HepG2 (cell line): ENCODE data around the gene AP4S1. TPM values are rescaled to one million over a fixed set of nuclear protein-coding genes. Genes with fewer than 3 reads are reported as not detected.

Source experiments
- BCL6 ChIP-seq: IDR thresholded peaks from 2 replicates; pipeline ENCODE4 v1.6.1; 2016; ENCODE audit warnings: missing genetic modification reagents, missing compliant biosample characterization
- CTCF ChIP-seq: sonication (generic); formaldehyde crosslinking; IDR thresholded peaks from 2 replicates; pipeline ENCODE4 v1.5.0; 2020; ENCODE audit warnings: mild to moderate bottlenecking, missing genetic modification reagents, moderate library complexity
- DR1 ChIP-seq: sonication (generic); formaldehyde crosslinking; IDR thresholded peaks from 2 replicates; pipeline ENCODE4 v1.8.0; 2021; ENCODE audit warnings: mild to moderate bottlenecking, missing genetic modification reagents, inconsistent platforms
- ELF1 ChIP-seq: sonication (generic); formaldehyde crosslinking; IDR thresholded peaks from 2 replicates; pipeline ENCODE4 v1.4.0; 2020; ENCODE audit warnings: missing genetic modification reagents
- ELF3 ChIP-seq: IDR thresholded peaks from 2 replicates; pipeline ENCODE4 v1.6.1; 2016; ENCODE audit warnings: missing genetic modification reagents, missing compliant biosample characterization
- EP300 ChIP-seq, 3 experiments: sonication (generic) in 1 of 3; formaldehyde crosslinking in 1 of 3; IDR thresholded peaks; 2 replicates each; pipeline versions ENCODE4 v1.5.1 to v1.6.1; 2011 to 2020; ENCODE audit warnings: low read depth in 2 of 3, low read length in 2 of 3, borderline replicate concordance in 1 of 3, improper control_type of control experiment in 1 of 3, mild to moderate bottlenecking in 1 of 3, missing genetic modification reagents in 1 of 3, moderate library complexity in 1 of 3
- ERF ChIP-seq: IDR thresholded peaks from 2 replicates; pipeline ENCODE4 v1.6.1; 2018; ENCODE audit warnings: missing biosample characterization, missing genetic modification reagents
- FOXJ3 ChIP-seq: sonication (generic); formaldehyde crosslinking; IDR thresholded peaks from 2 replicates; pipeline ENCODE4 v1.4.0; 2020; ENCODE audit warnings: missing genetic modification reagents, mild to moderate bottlenecking, borderline replicate concordance
- FOXP1 ChIP-seq, 2 experiments: fragments of 450-650 bp in 1 of 2; IDR thresholded peaks; 2 replicates each; pipeline ENCODE4 v1.6.1; 2017 to 2018; ENCODE audit warnings: antibody characterized with exemption in 1 of 2
- HNF4A ChIP-seq: sonication (generic); formaldehyde crosslinking; IDR thresholded peaks from 2 replicates; pipeline ENCODE4 v1.4.0; 2020; ENCODE audit warnings: missing genetic modification reagents
- IRF2 ChIP-seq: IDR thresholded peaks from 2 replicates; pipeline ENCODE4 v1.6.1; 2018; ENCODE audit warnings: missing genetic modification reagents, missing compliant biosample characterization
- KAT8 ChIP-seq: IDR thresholded peaks from 2 replicates; pipeline ENCODE4 v1.6.1; 2016; ENCODE audit warnings: missing genetic modification reagents, missing compliant biosample characterization
- MED1 ChIP-seq: sonication (generic); formaldehyde crosslinking; IDR thresholded peaks from 2 replicates; pipeline ENCODE4 v1.4.0; 2020; ENCODE audit warnings: missing genetic modification reagents
- MEF2D ChIP-seq: sonication (generic); formaldehyde crosslinking; IDR thresholded peaks from 2 replicates; pipeline ENCODE4 v1.5.1; 2020; ENCODE audit warnings: mild to moderate bottlenecking, missing genetic modification reagents
- MXD4 ChIP-seq: IDR thresholded peaks from 2 replicates; pipeline ENCODE4 v1.6.1; 2016; ENCODE audit warnings: mild to moderate bottlenecking, missing biosample characterization, missing genetic modification reagents
- PHF5A ChIP-seq: IDR thresholded peaks from one replicate; pipeline ENCODE4 v1.6.1; 2018; ENCODE audit warnings: low read depth, missing genetic modification reagents; ENCODE audit not compliant: unreplicated experiment
- SIN3A ChIP-seq: IDR thresholded peaks from 2 replicates; pipeline ENCODE4 v1.6.1; 2011; ENCODE audit warnings: low read depth, mild to moderate bottlenecking, control low read depth, low read length, borderline replicate concordance
- TBX3 ChIP-seq: fragments of 450-650 bp; IDR thresholded peaks from 2 replicates; pipeline ENCODE4 v1.6.1; 2017; ENCODE audit warnings: antibody characterized with exemption, mild to moderate bottlenecking, inconsistent platforms, borderline replicate concordance
- U2AF2 ChIP-seq: fragments of 200-400 bp; formaldehyde crosslinking; IDR thresholded peaks from 2 replicates; pipeline ENCODE4 v1.6.1; 2017; ENCODE audit warnings: low read depth, mild to moderate bottlenecking, low read length
- ZBTB25 ChIP-seq: IDR thresholded peaks from 2 replicates; pipeline ENCODE4 v1.6.1; 2018; ENCODE audit warnings: missing genetic modification reagents
- ZHX1 ChIP-seq: sonication (generic); formaldehyde crosslinking; IDR thresholded peaks from 2 replicates; pipeline ENCODE4 v1.8.1; 2022; ENCODE audit warnings: low read depth, mild to moderate bottlenecking, missing genetic modification reagents
- ZNF264 ChIP-seq: sonication (generic); formaldehyde crosslinking; IDR thresholded peaks from 2 replicates; pipeline ENCODE4 v1.4.0; 2020; ENCODE audit warnings: missing genetic modification reagents
- ZNF784 ChIP-seq: sonication (generic); formaldehyde crosslinking; IDR thresholded peaks from 2 replicates; pipeline ENCODE4 v1.5.1; 2020; ENCODE audit warnings: missing genetic modification reagents, mild to moderate bottlenecking, borderline replicate concordance
- ZSCAN20 ChIP-seq: sonication (generic); formaldehyde crosslinking; IDR thresholded peaks from 2 replicates; pipeline ENCODE4 v1.4.0; 2020; ENCODE audit warnings: missing genetic modification reagents, mild to moderate bottlenecking, borderline replicate concordance
- ZSCAN21 ChIP-seq: sonication (generic); formaldehyde crosslinking; IDR thresholded peaks from 2 replicates; pipeline ENCODE4 v1.8.0; 2022; ENCODE audit warnings: mild to moderate bottlenecking, missing genetic modification reagents, moderate library complexity, borderline replicate concordance
- polyA plus RNA-seq, 8 experiments: library from polyadenylated mRNA; depleted of rRNA in 3 of 8; stranded (reverse) in 7 of 8; unstranded in 1 of 8; fragments of >200 nt; fragmentation: Illumina TruSeq in 4 of 8; extraction: Trizol in 4 of 8; gene quantifications; 2 replicates each; pipeline versions ENCODE4 v1.2.1 to v1.2.3, GENCODE V29; 2011 to 2016; ENCODE audit warnings: low read depth in 4 of 8, missing spikeins in 1 of 8, mixed read lengths in 1 of 8; ENCODE audit not compliant: insufficient read depth in 1 of 8
- total RNA-seq, 5 experiments: library from RNA; depleted of rRNA; stranded (reverse); fragments of >200 nt; fragmentation: Illumina TruSeq; extraction: Trizol; gene quantifications; 2 replicates each; pipeline ENCODE4 v1.2.3, GENCODE V29; 2016; ENCODE audit warnings: low read depth in 1 of 5

Gene AP4S1
- total and polyA plus RNA-seq, 2 of the 13 experiments (the other 11 are each of a cell fraction or from before 2014, with no cell fraction given), result 3.9 to 21.1 TPM

- TF ChIP-seq IRF2 (CRISPR knock-in tag), result peak; percentile 67; the same call in 1 of the 2 replicates
- no peak for TF ChIP-seq EP300 (IDR thresholded peaks at IDR 0.05; ENCODE audit: low read depth in 2 of 2, low read length in 2 of 2)
- peak; percentile 16; the same call in 1 of the 2 replicates for TF ChIP-seq EP300 (CRISPR knock-in tag; IDR thresholded peaks at IDR 0.05; ENCODE audit: borderline replicate concordance)
- 0 out of 2 replicates have a peak, but pooled peaks have one; percentile 38 for TF ChIP-seq ELF3 (CRISPR knock-in tag)
- peak; percentile 53; the same call in 1 of the 2 replicates for TF ChIP-seq ERF (CRISPR knock-in tag)
- TF ChIP-seq ZBTB25 (CRISPR knock-in tag), result peak; percentile 19; the same call in 1 of the 2 replicates
- TF ChIP-seq ELF1, result 0 out of 2 replicates have a peak, but pooled peaks have one; percentile 24
- TF ChIP-seq MED1, result peak; percentile 65
- peak; percentile 19; the same call in 1 of the 2 replicates for TF ChIP-seq MXD4
- 0 out of 2 replicates have a peak, but pooled peaks have one; percentile 12 for TF ChIP-seq MEF2D (CRISPR knock-in tag)
- peak; percentile 75; the same call in 1 of the 2 replicates for TF ChIP-seq FOXP1 (IDR thresholded peaks at IDR 0.05)
- TF ChIP-seq FOXP1 (CRISPR knock-in tag; IDR thresholded peaks at IDR 0.05), result peak; percentile 93
- TF ChIP-seq ZNF264 (CRISPR knock-in tag), result 0 out of 2 replicates have a peak, but pooled peaks have one; percentile 49
- no peak for TF ChIP-seq DR1 (CRISPR knock-in tag)
- peak; percentile 46 for TF ChIP-seq PHF5A (CRISPR knock-in tag)
- TF ChIP-seq U2AF2, result no peak
- no peak for TF ChIP-seq CTCF (CRISPR knock-in tag)
- TF ChIP-seq ZHX1 (CRISPR knock-in tag), result 0 out of 2 replicates have a peak, but pooled peaks have one; percentile 39
- peak; percentile 61; the same call in 1 of the 2 replicates for TF ChIP-seq TBX3
- TF ChIP-seq KAT8 (CRISPR knock-in tag), result no peak; the same call in 1 of the 2 replicates
- TF ChIP-seq ZSCAN21 (CRISPR knock-in tag), result no peak
- TF ChIP-seq SIN3A, result no peak
- 0 out of 2 replicates have a peak, but pooled peaks have one; percentile 62 for TF ChIP-seq ZSCAN20 (CRISPR knock-in tag)
- no peak for TF ChIP-seq ZNF784 (CRISPR knock-in tag)
- TF ChIP-seq FOXJ3 (CRISPR knock-in tag), result peak; percentile 82
- TF ChIP-seq BCL6 (CRISPR knock-in tag), result peak; percentile 41
- TF ChIP-seq HNF4A (CRISPR knock-in tag), result 0 out of 2 replicates have a peak, but pooled peaks have one; percentile 12
Observed at GRCh38 chr14:31127690-31128089, 102.2 kb downstream of the AP4S1 start (continued).
